ENCODE measurements around the gene PGM2. TPM values are rescaled to one million over a fixed set of nuclear protein-coding genes. Genes with fewer than 3 reads are reported as not detected.

PGM2 gene
- polyA plus RNA-seq, 2 donors = 21.0 to 57.3 TPM

GRCh38 chr4:37902738-37903693 is 76.5 kb downstream of the PGM2 start:
- H3K4me1 ChIP-seq (ENCODE audit: control insufficient read depth in 2 of 2, insufficient read depth in 2 of 2, low read length in 1 of 2) = no peaks in the 10 kb centered on the region
- H3K36me3 ChIP-seq (ENCODE audit: control insufficient read depth in 2 of 2, insufficient read depth in 2 of 2, low read length in 1 of 2) = no peaks in the 10 kb centered on the region
- H3K27ac ChIP-seq (ENCODE audit: low read depth in 2 of 2, low read length in 1 of 2) = no peak overlapping the region
- H3K9me3 ChIP-seq (ENCODE audit: control insufficient read depth in 2 of 2, insufficient read depth in 1 of 2, low read depth in 1 of 2, low read length in 1 of 2) = no peaks in the 10 kb centered on the region
- no peak overlapping the region for H3K4me3 ChIP-seq (ENCODE audit: low read depth in 1 of 2, low read length in 2 of 2)
- 73 to 91% methylated on average over 9 of the region's 9 CpGs for WGBS, 2 donors
- H3K27me3 ChIP-seq (ENCODE audit: control insufficient read depth in 1 of 2, insufficient read depth in 2 of 2, low read length in 2 of 2) = no peaks in the 10 kb centered on the region

- H3K4me1 ChIP-seq (ENCODE audit: control insufficient read depth in 2 of 2, insufficient read depth in 2 of 2, low read length in 1 of 2) = no peaks in the 10 kb centered on the region
- no peak overlapping the region for H3K4me3 ChIP-seq (ENCODE audit: low read depth in 1 of 2, low read length in 2 of 2)
- H3K27ac ChIP-seq (ENCODE audit: low read depth in 2 of 2, low read length in 1 of 2) = no peak overlapping the region
- H3K27me3 ChIP-seq (ENCODE audit: control insufficient read depth in 1 of 2, insufficient read depth in 2 of 2, low read length in 2 of 2) = no peaks in the 10 kb centered on the region
- no peaks in the 10 kb centered on the region for H3K9me3 ChIP-seq (ENCODE audit: control insufficient read depth in 2 of 2, insufficient read depth in 1 of 2, low read depth in 1 of 2, low read length in 1 of 2)
- 82 to 88% methylated on average over 3 of the region's 3 CpGs for WGBS, 2 donors
- H3K36me3 ChIP-seq (ENCODE audit: control insufficient read depth in 2 of 2, insufficient read depth in 2 of 2, low read length in 1 of 2) = no peaks in the 10 kb centered on the region
These were observed 77.4 kb downstream of the PGM2 start for GRCh38 chr4:37903901-37904300.

- Histone ChIP-seq H3K4me1 (ENCODE audit: control insufficient read depth in 2 of 2, insufficient read depth in 2 of 2, low read length in 1 of 2) (no peaks in the 10 kb centered on the region), H3K27me3 (ENCODE audit: control insufficient read depth in 1 of 2, insufficient read depth in 2 of 2, low read length in 2 of 2) (no peaks in the 10 kb centered on the region), H3K4me3 (ENCODE audit: low read depth in 1 of 2, low read length in 2 of 2) (no peak overlapping the region), H3K27ac (ENCODE audit: low read depth in 2 of 2, low read length in 1 of 2) (no peak overlapping the region), H3K9me3 (ENCODE audit: control insufficient read depth in 2 of 2, insufficient read depth in 1 of 2, low read depth in 1 of 2, low read length in 1 of 2) (no peaks in the 10 kb centered on the region), H3K36me3 (ENCODE audit: control insufficient read depth in 2 of 2, insufficient read depth in 2 of 2, low read length in 1 of 2) (no peaks in the 10 kb centered on the region)
- WGBS, 2 donors = 94 to 95% methylated on average over 3 of the region's 3 CpGs
These were observed 78.3 kb downstream of the PGM2 start for GRCh38 chr4:37904824-37905223.

GRCh38 chr4:37905533-37906169 is 79.2 kb downstream of the PGM2 start:
- no peaks in the 10 kb centered on the region for H3K36me3 ChIP-seq (ENCODE audit: control insufficient read depth in 2 of 2, insufficient read depth in 2 of 2, low read length in 1 of 2)
- H3K27ac ChIP-seq (ENCODE audit: low read depth in 2 of 2, low read length in 1 of 2) = no peak overlapping the region
- H3K4me1 ChIP-seq (ENCODE audit: control insufficient read depth in 2 of 2, insufficient read depth in 2 of 2, low read length in 1 of 2) = no peaks in the 10 kb centered on the region
- no peak overlapping the region for H3K4me3 ChIP-seq (ENCODE audit: low read depth in 1 of 2, low read length in 2 of 2)
- WGBS, 2 donors = 73 to 79% methylated on average over 7 of the region's 7 CpGs
- no peaks in the 10 kb centered on the region for H3K9me3 ChIP-seq (ENCODE audit: control insufficient read depth in 2 of 2, insufficient read depth in 1 of 2, low read depth in 1 of 2, low read length in 1 of 2)
- H3K27me3 ChIP-seq (ENCODE audit: control insufficient read depth in 1 of 2, insufficient read depth in 2 of 2, low read length in 2 of 2) = no peaks in the 10 kb centered on the region

DNA sequence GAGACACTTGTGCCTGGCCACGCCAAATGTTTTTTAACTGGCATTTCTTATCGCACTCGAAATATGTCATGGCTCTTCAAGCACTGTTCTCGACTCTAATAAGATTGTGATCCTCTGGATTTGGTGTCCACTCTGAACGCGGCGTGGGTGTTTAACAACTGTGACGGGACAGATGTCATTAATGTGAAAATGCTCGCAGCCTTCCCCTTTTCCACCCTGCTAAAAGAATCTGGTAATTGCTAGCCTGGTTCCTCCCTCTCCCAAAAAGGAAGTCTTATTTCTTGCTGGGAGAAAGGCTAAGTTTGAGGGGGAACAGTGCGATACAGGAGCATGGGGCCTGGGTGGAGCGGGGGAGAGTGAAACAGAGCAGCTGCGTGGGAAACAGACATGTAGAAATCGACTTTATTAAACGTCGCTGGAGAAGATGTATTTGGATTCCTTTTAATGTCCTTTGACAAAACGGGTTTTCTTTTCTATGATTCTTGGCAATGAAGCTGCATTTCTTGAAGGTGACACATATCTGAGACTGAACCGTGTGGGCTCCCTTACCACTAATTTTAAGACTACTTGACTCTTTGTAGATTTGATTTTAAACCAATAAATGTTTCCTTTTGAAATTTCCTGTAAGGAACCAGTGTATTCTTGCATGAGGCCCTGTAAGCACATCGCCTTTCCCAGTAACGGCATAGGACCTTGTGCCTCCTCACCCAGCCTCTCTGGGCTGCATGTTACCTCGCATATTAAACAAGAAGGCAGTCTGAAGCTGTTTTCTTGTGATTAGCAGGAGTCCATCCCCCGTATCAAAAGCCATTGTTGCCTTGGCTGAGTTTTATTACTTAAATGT is 82.2 kb downstream of the PGM2 start:
- H3K4me3 ChIP-seq (ENCODE audit: low read depth in 1 of 2, low read length in 2 of 2) = no peak overlapping the region

GRCh38 chr4:37909332-37910090 is 83.0 kb downstream of the PGM2 start:
- H3K36me3 ChIP-seq (ENCODE audit: control insufficient read depth in 2 of 2, insufficient read depth in 2 of 2, low read length in 1 of 2) = no peaks in the 10 kb centered on the region
- H3K4me3 ChIP-seq (ENCODE audit: low read depth in 1 of 2, low read length in 2 of 2) = no peak overlapping the region
- no peaks in the 10 kb centered on the region for H3K9me3 ChIP-seq (ENCODE audit: control insufficient read depth in 2 of 2, insufficient read depth in 1 of 2, low read depth in 1 of 2, low read length in 1 of 2)
- no peak overlapping the region for H3K27ac ChIP-seq (ENCODE audit: low read depth in 2 of 2, low read length in 1 of 2)
- WGBS, 2 donors = 79 to 86% methylated on average over 8 of the region's 8 CpGs
- H3K4me1 ChIP-seq (ENCODE audit: control insufficient read depth in 2 of 2, insufficient read depth in 2 of 2, low read length in 1 of 2) = no peaks in the 10 kb centered on the region
- no peaks in the 10 kb centered on the region for H3K27me3 ChIP-seq (ENCODE audit: control insufficient read depth in 1 of 2, insufficient read depth in 2 of 2, low read length in 2 of 2)

More for the DNA sequence above, 82.2 kb downstream of the PGM2 start:
- H3K4me1 ChIP-seq (ENCODE audit: control insufficient read depth in 2 of 2, insufficient read depth in 2 of 2, low read length in 1 of 2) = no peaks in the 10 kb centered on the region
- H3K27ac ChIP-seq (ENCODE audit: low read depth in 2 of 2, low read length in 1 of 2) = peak overlapping the region; percentile 55 to 70
- H3K36me3 ChIP-seq (ENCODE audit: control insufficient read depth in 2 of 2, insufficient read depth in 2 of 2, low read length in 1 of 2) = no peaks in the 10 kb centered on the region
- 60 to 67% methylated on average over 21 of the region's 21 CpGs for WGBS, 2 donors
- H3K9me3 ChIP-seq (ENCODE audit: control insufficient read depth in 2 of 2, insufficient read depth in 1 of 2, low read depth in 1 of 2, low read length in 1 of 2) = no peaks in the 10 kb centered on the region
- H3K27me3 ChIP-seq (ENCODE audit: control insufficient read depth in 1 of 2, insufficient read depth in 2 of 2, low read length in 2 of 2) = no peaks in the 10 kb centered on the region

DNA sequence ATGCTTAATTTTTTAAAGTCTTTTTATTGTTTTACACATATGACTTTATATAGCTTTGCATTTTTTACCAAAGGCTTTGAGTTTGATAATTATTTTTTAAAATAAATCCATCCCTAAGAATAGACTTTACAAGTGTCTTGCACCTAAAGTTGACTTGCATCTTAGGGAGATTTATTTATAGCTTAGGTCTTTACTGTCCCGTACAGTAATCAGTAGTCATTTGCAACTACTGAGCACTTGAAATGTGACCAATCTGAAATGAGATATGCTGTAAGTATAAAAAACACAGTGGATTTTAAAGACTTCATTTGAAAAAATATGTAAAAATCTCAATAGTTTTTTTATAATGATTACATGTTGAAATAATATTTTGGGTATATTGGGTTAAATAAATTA is 83.6 kb downstream of the PGM2 start:
- Histone ChIP-seq H3K36me3 (ENCODE audit: control insufficient read depth in 2 of 2, insufficient read depth in 2 of 2, low read length in 1 of 2) (no peaks in the 10 kb centered on the region), H3K4me3 (ENCODE audit: low read depth in 1 of 2, low read length in 2 of 2) (no peak overlapping the region), H3K27ac (ENCODE audit: low read depth in 2 of 2, low read length in 1 of 2) (no peak overlapping the region), H3K27me3 (ENCODE audit: control insufficient read depth in 1 of 2, insufficient read depth in 2 of 2, low read length in 2 of 2) (no peaks in the 10 kb centered on the region), H3K9me3 (ENCODE audit: control insufficient read depth in 2 of 2, insufficient read depth in 1 of 2, low read depth in 1 of 2, low read length in 1 of 2) (no peaks in the 10 kb centered on the region), H3K4me1 (ENCODE audit: control insufficient read depth in 2 of 2, insufficient read depth in 2 of 2, low read length in 1 of 2) (no peaks in the 10 kb centered on the region)
- WGBS, 2 donors = 66 to 80% methylated on average over 1 of the region's 1 CpG

All from esophagus (tissue), 2 donors.